ENCODE results near the gene TSPAN4. TPM values are rescaled to one million over a fixed set of nuclear protein-coding genes. Genes with fewer than 3 reads are reported as not detected.

TSPAN4 gene
- total and polyA plus RNA-seq, 9 of the 15 experiments (the other 6 are each of a cell fraction or from before 2014, with no cell fraction given): 0.07 to 31.0 (median 15.7) TPM

DNA sequence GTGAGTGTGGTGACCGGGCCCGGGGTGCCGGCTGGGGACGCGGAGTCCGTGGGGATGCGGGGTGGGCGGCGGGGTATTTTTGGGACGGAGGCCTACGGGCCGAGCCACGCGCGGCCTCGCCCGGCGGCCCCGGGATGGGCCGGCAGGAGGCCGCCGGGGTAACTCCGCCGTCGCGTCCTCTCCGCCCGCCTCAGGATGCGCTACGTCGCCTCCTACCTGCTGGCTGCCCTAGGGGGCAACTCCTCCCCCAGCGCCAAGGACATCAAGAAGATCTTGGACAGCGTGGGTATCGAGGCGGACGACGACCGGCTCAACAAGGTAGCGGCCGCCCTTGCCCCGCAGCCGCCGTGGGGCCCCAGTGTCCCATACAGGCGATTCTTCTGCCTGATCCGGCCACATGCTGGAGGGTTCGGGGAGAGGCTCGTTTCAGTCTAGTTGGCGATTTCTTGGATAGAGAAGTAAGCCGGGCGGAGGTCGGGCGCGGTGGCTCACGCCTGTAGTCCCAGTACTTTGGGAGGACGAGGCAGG, 32.5 kb upstream of the TSPAN4 start (continued):
- TF ChIP-seq, protein P1, sequence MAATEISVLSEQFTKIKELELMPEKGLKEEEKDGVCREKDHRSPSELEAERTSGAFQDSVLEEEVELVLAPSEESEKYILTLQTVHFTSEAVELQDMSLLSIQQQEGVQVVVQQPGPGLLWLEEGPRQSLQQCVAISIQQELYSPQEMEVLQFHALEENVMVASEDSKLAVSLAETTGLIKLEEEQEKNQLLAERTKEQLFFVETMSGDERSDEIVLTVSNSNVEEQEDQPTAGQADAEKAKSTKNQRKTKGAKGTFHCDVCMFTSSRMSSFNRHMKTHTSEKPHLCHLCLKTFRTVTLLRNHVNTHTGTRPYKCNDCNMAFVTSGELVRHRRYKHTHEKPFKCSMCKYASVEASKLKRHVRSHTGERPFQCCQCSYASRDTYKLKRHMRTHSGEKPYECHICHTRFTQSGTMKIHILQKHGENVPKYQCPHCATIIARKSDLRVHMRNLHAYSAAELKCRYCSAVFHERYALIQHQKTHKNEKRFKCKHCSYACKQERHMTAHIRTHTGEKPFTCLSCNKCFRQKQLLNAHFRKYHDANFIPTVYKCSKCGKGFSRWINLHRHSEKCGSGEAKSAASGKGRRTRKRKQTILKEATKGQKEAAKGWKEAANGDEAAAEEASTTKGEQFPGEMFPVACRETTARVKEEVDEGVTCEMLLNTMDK (IDR thresholded peaks at IDR 0.05; ENCODE audit: borderline replicate concordance, insufficient read depth, low read depth, low read length, poor library complexity, severe bottlenecking): peak; percentile 9
- TF ChIP-seq HDAC1 (IDR thresholded peaks at IDR 0.05): 0 out of 4 replicates have a peak, but pooled peaks of 1 of the 2 experiments have one; percentile 33
- peak; percentile 32; the same call in 1 of the 2 replicates for TF ChIP-seq ZC3H4 (CRISPR knock-in tag; IDR thresholded peaks at IDR 0.05; ENCODE audit: borderline replicate concordance)
- TF ChIP-seq KLF6 (CRISPR knock-in tag; IDR thresholded peaks at IDR 0.05; ENCODE audit: borderline replicate concordance): no peak
- TF ChIP-seq NFE2 (IDR thresholded peaks at IDR 0.05; ENCODE audit: low read depth): no peak
- no peak for TF ChIP-seq SAP30 (IDR thresholded peaks at IDR 0.05; ENCODE audit: borderline replicate concordance, insufficient read depth, low read depth, low read length, poor library complexity, severe bottlenecking)
- TF ChIP-seq RHOXF2B (CRISPR knock-in tag; conservative IDR thresholded peaks at IDR 0.05): no peak
- 0 out of 2 replicates have a peak, but pooled peaks have one; percentile 36 for TF ChIP-seq LCOR (CRISPR knock-in tag; IDR thresholded peaks at IDR 0.05)
- peak; percentile 63; the same call in 1 of the 2 replicates for TF ChIP-seq SMAD4 (CRISPR knock-in tag; conservative IDR thresholded peaks at IDR 0.05)
- TF ChIP-seq HNRNPH1 (optimal IDR thresholded peaks at IDR 0.05; ENCODE audit: low read depth, low read length): no peak

Data from K562 (cell line).